DMS53 (cell line): ENCODE results near the gene CLMN.

ENCODE experiments used
- DNase-seq: peaks from one replicate; lab custom pipeline; 2025; lab: John Stamatoyannopoulos, UW

CLMN gene

GRCh38 chr14:95319312-95320077, at the start of gene CLMN:
Gene CLMN, minus strand, starts transcription at chr14:95319908. Its CDS starts 116 bp downstream, at chr14:95319792.
- DNase-seq = peak; percentile 80

DNA sequence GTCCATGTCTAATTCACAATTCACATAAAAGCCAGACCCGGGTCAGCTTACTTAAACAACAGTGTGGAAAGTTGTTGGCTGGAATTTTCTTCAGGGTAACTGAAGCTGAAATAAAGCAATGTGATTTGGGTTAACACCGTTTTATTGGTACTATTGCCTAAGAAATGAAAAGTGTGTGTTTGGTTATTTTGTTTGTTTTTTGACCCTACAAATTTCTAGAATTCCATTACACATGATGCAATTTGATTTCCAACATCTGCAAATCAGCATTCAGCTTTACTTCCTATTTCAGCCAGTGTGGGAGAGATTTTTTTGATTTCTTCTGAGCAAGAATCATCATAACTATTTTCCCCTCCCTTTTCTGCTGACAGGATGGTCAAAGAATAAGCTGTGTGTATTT, 45.7 kb upstream of the CLMN start:
- no peak for DNase-seq

DNA sequence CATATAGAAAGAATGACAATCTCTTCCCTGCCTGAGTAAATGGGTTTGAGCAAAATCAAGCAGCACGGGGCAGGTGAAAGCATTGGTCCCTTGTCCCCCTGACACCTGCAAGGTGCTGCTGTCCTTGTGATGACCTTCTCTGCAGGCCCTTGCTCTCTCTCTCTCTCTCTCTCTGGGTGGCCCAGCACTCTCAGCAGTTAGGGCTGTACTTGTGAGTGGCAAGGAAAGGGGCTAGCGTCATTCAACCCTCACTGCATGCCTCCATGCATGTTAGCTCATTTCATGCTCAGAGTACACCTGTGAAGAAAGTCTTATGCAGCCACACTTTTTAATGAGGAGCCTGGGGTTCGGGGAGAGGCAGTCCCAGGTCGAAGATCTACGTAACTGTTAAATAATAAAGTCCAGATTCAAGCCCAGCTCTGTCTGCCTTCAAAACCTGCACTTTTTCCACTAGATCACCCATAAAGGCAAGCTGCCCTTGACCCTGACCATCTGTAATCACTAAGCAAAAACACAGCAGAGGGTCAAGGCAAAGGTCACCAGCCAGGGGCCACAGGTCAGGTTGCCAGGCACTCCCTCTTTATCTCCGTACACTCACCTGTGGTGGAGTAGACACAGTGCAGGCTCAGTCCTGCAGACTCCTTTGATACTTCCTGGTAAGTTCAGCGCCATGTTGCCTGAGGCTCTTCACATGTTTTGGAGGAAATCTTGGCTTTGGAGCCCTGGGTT, 44.9 kb upstream of the CLMN start:
- no peak for DNase-seq

DNA sequence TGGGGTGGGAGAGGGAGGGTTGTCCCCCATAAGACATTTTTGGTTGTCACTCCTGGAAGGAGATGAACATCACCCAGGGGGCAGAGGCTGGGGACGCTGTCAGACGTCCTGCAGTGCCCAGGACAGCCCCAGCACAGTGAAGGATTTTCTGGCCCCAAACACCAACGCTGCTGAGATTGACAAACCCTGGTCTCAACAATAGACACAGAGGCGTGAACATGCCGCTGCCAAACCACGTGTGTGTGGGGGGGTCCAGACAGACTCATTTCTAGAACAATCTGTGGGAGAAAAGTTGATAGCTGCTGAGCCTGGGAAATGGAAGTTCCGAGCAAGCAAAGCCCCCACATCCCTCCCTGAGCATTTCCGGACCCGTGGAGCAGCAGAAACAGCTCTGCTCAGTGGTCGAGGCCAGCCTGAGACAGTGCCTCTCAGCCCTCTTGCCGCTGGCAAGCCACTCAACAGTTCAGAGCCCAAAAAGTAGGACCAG, 43.8 kb upstream of the CLMN start:
- DNase-seq = no peak

GRCh38 chr14:95362138-95362494, 42.4 kb upstream of the CLMN start:
- peak; percentile 57 for DNase-seq

DNA sequence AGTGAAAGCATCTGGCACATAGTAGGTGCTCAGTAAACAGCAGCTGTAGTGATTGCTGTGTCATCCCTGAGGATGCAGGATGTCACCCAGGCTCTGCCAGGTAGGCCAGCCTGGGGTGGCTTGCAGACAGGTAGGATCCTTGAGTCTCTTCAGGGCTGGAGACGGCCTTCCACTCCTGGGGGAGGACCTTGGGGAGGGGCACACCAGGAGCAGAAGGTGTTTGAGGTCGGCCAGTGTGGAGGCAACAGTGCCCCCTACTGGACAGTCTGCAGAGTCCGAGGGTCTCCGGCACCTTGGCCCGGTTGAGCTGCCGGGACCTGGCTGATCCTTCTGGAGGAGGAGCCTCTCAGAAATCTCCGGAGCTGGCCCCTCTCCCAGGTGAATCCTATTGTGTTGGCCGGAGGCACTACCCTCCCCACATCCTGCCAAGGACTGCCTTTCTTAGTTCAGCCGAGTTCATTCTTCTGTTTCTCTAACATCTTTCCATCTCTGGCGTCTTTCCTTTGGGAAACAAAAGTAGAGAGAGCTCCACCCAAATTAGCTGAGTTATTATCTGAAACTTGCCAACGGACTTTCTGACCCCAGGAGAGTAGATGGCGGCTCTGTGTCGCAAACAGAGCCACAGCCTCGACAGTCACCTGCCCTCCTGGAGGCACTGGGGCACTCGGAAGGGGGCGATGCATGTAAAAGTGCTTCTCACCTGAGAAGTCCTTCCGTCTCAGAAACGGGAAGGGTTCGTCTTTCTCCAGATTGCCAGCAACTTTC, 41.8 kb upstream of the CLMN start:
- peak; percentile 72 for DNase-seq

- no peak for DNase-seq
These were observed 41.1 kb upstream of the CLMN start for GRCh38 chr14:95360828-95361227.

GRCh38 chr14:95359994-95360826, 40.5 kb upstream of the CLMN start:
- DNase-seq = no peak

- no peak for DNase-seq
These were observed 36.6 kb upstream of the CLMN start for GRCh38 chr14:95356245-95356869.

GRCh38 chr14:95355422-95355821, 35.7 kb upstream of the CLMN start:
- DNase-seq = peak; percentile 27

GRCh38 chr14:95354834-95355233, 35.1 kb upstream of the CLMN start:
- DNase-seq = no peak

DNA sequence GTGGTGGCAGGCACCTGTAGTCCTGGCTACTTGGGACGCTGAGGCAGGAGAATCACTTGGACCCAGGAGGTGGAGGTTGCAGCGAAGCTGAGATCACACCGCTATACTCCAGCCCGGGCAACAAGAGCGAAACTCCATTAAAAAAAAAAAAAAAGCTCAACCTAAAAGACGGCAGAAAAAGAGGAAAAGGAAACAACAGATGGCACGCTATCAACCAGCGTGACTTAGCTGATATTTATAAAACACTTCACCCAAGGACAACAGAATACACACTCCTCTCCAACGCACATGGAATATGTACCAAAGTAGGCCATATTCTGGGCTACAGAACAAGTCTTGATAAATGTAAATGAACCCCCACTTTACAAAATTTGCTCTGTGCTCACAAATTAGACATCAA, 34.0 kb upstream of the CLMN start:
- DNase-seq = peak; percentile 83

DNA sequence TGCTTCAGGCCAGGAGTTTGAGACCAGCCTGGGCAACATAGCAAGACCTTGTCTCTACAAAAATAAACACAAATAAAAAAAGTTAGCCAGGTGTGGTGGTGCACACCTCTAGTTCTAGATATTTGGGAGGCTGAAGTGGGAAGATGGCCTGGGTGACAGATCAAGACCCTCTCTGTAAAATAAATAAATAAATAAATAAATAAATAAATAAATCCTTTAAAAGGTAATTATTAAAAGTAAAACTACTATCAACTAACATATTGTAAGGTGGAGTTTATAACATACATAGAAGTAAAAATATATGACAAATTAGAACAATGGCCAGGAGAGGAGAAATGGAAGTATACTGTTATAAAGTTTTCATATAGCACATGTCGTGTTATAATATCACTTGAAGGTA, 33.3 kb upstream of the CLMN start:
- DNase-seq = no peak

DNA sequence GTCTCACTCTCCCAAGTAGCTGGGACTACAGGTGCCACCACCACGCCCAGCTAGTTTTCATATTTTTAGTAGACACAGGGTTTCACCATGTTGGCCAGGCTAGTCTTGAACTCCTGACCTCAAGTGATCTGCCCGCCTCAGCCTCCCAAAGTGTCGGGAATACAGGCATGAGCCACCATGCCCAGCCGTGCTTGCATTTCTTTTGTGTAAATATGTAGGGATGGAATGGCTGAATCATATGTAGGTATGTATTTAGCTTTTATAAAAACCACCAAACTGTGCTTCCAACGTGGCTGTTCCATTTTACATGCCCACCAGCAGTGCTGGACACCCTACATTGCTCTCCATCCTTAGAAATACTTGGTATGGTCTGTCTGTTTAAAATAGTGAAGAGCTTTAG, 32.8 kb upstream of the CLMN start:
- DNase-seq = no peak

DNA sequence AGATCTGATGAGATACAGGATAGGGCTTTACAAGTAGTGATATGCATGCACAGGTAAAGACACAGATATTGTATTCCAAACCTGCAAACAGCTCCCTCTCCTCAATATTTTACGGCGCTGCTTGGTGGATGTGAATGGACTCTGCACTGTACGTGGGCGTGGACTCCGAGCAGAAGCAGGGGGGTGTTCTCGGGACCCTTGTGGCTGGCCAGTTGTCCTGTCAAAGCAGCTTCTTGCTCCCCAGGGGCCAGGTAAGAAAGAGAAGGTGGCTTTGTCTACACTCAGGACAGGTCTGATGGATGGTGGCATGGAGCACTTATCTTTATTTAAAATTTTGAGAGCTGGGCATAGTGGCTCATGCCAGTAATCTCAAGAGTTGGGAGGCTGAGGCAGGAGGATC, 29.5 kb upstream of the CLMN start:
- no peak for DNase-seq

GRCh38 chr14:95348395-95349080, 28.8 kb upstream of the CLMN start:
- DNase-seq = no peak

DNA sequence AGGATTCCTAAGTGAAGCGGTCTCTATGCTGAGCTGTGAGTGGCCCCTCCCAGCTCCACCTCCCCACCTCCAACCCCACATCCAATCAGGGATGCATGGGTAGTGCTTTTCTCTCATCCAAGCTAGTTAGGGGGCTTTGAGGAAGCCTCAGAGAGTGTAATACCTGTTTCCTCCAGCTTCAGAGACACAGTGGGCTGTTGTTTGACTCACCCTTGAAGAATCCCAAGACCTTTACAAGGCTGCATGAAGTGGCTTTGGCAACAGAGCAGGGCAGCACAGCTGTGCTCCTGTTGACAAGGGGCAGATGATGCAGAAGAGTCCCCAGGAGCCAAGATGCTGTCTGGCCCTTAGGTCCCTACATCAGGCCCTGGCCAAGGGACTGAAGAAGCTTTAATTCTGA, 27.1 kb upstream of the CLMN start:
- no peak for DNase-seq

GRCh38 chr14:95346266-95346665, 26.6 kb upstream of the CLMN start:
- DNase-seq = no peak

GRCh38 chr14:95345032-95345431, 25.3 kb upstream of the CLMN start:
- no peak for DNase-seq

- no peak for DNase-seq
These were observed 24.8 kb upstream of the CLMN start for GRCh38 chr14:95344536-95344935.

DNA sequence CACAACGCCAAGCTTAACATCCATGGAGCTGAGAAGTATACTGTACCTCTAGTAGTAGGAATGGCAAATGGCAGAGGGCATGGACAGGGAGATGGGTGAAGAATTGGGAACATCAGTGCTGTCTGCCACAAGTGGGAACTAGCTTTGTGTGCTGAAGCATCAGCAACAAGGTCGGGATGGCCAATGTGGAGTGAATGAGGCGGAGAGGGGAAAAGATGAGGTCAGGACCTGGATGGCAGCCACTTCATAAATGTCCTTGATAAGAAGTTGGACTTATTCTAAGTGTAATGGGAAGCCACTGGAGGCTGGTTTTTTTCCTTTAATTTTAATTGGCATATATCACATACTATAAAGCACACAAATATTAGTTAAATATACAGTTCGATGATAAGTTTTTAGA, 21.9 kb upstream of the CLMN start:
- DNase-seq = no peak
